Prostate gland (tissue), 2 donors: ENCODE results near the gene WWOX.

ENCODE experiments used
- CTCF ChIP-seq, 4 experiments: fragments of 200-600 bp in 2 of 4; fragments of 450-650 bp in 2 of 4; sonication (generic) in 2 of 4; IDR thresholded peaks; 1 replicate in 3 of 4; 2 replicates in 1 of 4; pipeline ENCODE4 v1.5.1; 2016 to 2019; ENCODE audit warnings: antibody characterized with exemption in 4 of 4, mild to moderate bottlenecking in 2 of 4, moderate library complexity in 2 of 4
- POLR2AphosphoS5 ChIP-seq: sonication (generic); formaldehyde crosslinking; IDR thresholded peaks from one replicate; pipeline ENCODE4 v1.6.1; 2017; ENCODE audit warnings: antibody characterized with exemption

- TF ChIP-seq CTCF (IDR thresholded peaks at IDR 0.05): no peak
- no peak for TF ChIP-seq POLR2AphosphoS5
These were observed 598.0 kb downstream of the WWOX start for GRCh38 chr16:78697426-78697825.
